NCI-H2171 (cell line): ENCODE measurements around the gene DMRT3.
A peak's percentile ranks its signal among the peaks of the same experiment; 100 is the strongest.

Experiments
- DNase-seq: peaks from one replicate; lab custom pipeline; 2025; lab: John Stamatoyannopoulos, UW

Gene DMRT3

GRCh38 chr9:976258-976942 is at the start of gene DMRT3:
TSS of gene DMRT3 (plus strand) at chr9:976655. CDS start at chr9:977002, 347 bp downstream.
- peak; percentile 70 for DNase-seq

- DNase-seq = no peak
Observed at GRCh38 chr9:926976-927375, 49.5 kb upstream of the DMRT3 start.

GRCh38 chr9:928363-929042 is 48.0 kb upstream of the DMRT3 start:
- no peak for DNase-seq

GRCh38 chr9:929719-930118 is 46.7 kb upstream of the DMRT3 start:
- no peak for DNase-seq

GRCh38 chr9:933356-933755 is 43.1 kb upstream of the DMRT3 start:
- no peak for DNase-seq

- no peak for DNase-seq
Observed at GRCh38 chr9:935348-935965, 41.0 kb upstream of the DMRT3 start.

- DNase-seq = no peak
Observed at GRCh38 chr9:942805-943580, 33.5 kb upstream of the DMRT3 start.

GRCh38 chr9:947985-948384 is 28.5 kb upstream of the DMRT3 start:
- no peak for DNase-seq

- DNase-seq = no peak
Observed at GRCh38 chr9:948497-948896, 28.0 kb upstream of the DMRT3 start.

- DNase-seq = no peak
Observed at GRCh38 chr9:950139-950538, 26.3 kb upstream of the DMRT3 start.

GRCh38 chr9:952546-952945 is 23.9 kb upstream of the DMRT3 start:
- no peak for DNase-seq

- DNase-seq = no peak
Observed at GRCh38 chr9:959105-959504, 17.4 kb upstream of the DMRT3 start.

GRCh38 chr9:959914-960313 is 16.5 kb upstream of the DMRT3 start:
- DNase-seq = no peak

- DNase-seq = no peak
Observed at GRCh38 chr9:962023-962422, 14.4 kb upstream of the DMRT3 start.

GRCh38 chr9:965497-965896 is 11.0 kb upstream of the DMRT3 start:
- DNase-seq = no peak

GRCh38 chr9:966870-967269 is 9.6 kb upstream of the DMRT3 start:
- no peak for DNase-seq

- DNase-seq = no peak
Observed at GRCh38 chr9:967436-967835, 9.0 kb upstream of the DMRT3 start.

- DNase-seq = peak; percentile 21
Observed at GRCh38 chr9:967903-968641, 8.4 kb upstream of the DMRT3 start.

- DNase-seq = no peak
Observed at GRCh38 chr9:969310-970150, 6.9 kb upstream of the DMRT3 start.

GRCh38 chr9:970151-970996 is 6.1 kb upstream of the DMRT3 start:
- DNase-seq = no peak
